HEK293T (cell line): Measurements from ENCODE around the gene HDAC8.

Source experiments
- ARNT ChIP-seq: fragments of 450-650 bp; IDR thresholded peaks from 2 replicates; pipeline ENCODE4 v1.6.1; 2017; ENCODE audit warnings: mild to moderate bottlenecking
- CTBP1 ChIP-seq: fragments of 450-650 bp; IDR thresholded peaks from 2 replicates; pipeline ENCODE4 v1.6.1; 2016; ENCODE audit warnings: borderline replicate concordance
- ELF4 ChIP-seq: fragments of 450-650 bp; IDR thresholded peaks from 2 replicates; pipeline ENCODE4 v1.6.1; 2017; ENCODE audit warnings: antibody characterized with exemption
- FOXM1 ChIP-seq: fragments of 450-650 bp; IDR thresholded peaks from 2 replicates; pipeline ENCODE4 v1.6.1; 2017; ENCODE audit warnings: mild to moderate bottlenecking, borderline replicate concordance
- SP1 ChIP-seq: fragments of 450-650 bp; IDR thresholded peaks from 2 replicates; pipeline ENCODE4 v1.6.1; 2017
- SUZ12 ChIP-seq: fragments of 450-650 bp; IDR thresholded peaks from 2 replicates; pipeline ENCODE4 v1.6.1; 2016; ENCODE audit warnings: mild to moderate bottlenecking
- TARDBP ChIP-seq: fragments of 450-650 bp; IDR thresholded peaks from 2 replicates; pipeline ENCODE4 v1.6.1; 2016
- TF ChIP-seq, protein P1 (sequence below): fragments of 450-650 bp; IDR thresholded peaks from 2 replicates; pipeline ENCODE4 v1.6.1; 2016

DNA sequence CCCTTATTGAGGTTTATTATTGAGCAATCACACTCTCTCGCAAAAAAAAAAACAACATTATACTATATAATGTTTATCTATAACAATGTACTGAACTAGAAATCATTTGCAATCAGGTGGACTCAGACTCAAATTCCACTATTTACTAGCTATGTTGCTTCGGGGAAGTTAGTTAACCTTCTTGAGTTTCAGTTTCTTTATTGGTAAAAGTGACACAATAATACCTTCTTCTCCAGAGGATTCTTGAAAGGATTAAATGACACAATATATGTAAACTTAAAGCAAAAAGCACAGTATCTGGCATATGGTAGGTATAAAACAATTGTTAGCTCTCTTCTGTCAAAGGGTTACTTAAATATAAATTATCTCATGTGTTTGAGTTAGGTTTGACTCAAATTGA is 31.5 kb upstream of the HDAC8 start:
- TF ChIP-seq, protein P1, sequence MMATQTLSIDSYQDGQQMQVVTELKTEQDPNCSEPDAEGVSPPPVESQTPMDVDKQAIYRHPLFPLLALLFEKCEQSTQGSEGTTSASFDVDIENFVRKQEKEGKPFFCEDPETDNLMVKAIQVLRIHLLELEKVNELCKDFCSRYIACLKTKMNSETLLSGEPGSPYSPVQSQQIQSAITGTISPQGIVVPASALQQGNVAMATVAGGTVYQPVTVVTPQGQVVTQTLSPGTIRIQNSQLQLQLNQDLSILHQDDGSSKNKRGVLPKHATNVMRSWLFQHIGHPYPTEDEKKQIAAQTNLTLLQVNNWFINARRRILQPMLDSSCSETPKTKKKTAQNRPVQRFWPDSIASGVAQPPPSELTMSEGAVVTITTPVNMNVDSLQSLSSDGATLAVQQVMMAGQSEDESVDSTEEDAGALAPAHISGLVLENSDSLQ = no peak
- TF ChIP-seq FOXM1 (no peak), ELF4 (no peak), SP1 (no peak), ARNT (no peak), SUZ12 (no peak), TARDBP (no peak), CTBP1 (no peak)
